GM23338 (cell line): ENCODE measurements around the gene IQGAP2. TPM values are rescaled to one million over a fixed set of nuclear protein-coding genes. Genes with fewer than 3 reads are reported as not detected.

Experiments
- ATAC-seq: fragments of 200-7000 bp; cut with Tn5 transposase; 3 replicates; pipeline ENCODE4 v1.9.1; 2020
- DNase-seq: peaks from one replicate; pipeline ENCODE4 v3.0.0-alpha.2; 2015; ENCODE audit warnings: low spot score
- H2AFZ ChIP-seq: fragments of 200-600 bp; sonication (generic); 2 replicates; pipeline ENCODE4 v1.8.0; 2016; ENCODE audit warnings: antibody characterized with exemption, mild to moderate bottlenecking, moderate library complexity
- H3F3A ChIP-seq: fragments of 200-600 bp; sonication (generic); replicated peaks from 2 replicates; pipeline ENCODE4 v1.8.0; 2017; ENCODE audit warnings: antibody characterized with exemption, mixed run types, low read depth
- H3K27ac ChIP-seq: fragments of 200-600 bp; sonication (generic); 2 replicates; pipeline ENCODE4 v1.6.1; 2016; ENCODE audit warnings: low read depth
- H3K27me3 ChIP-seq: fragments of 200-600 bp; sonication (generic); 2 replicates; pipeline ENCODE4 v1.8.0; 2016; ENCODE audit warnings: mild to moderate bottlenecking, mixed run types, moderate library complexity; ENCODE audit not compliant: insufficient read depth
- H3K36me3 ChIP-seq: fragments of 200-600 bp; sonication (generic); 2 replicates; pipeline ENCODE4 v1.8.0; 2016; ENCODE audit warnings: mild to moderate bottlenecking; ENCODE audit not compliant: insufficient read depth
- H3K4me1 ChIP-seq: fragments of 200-600 bp; sonication (generic); 2 replicates; pipeline ENCODE4 v1.8.0; 2016; ENCODE audit warnings: mild to moderate bottlenecking, moderate library complexity; ENCODE audit not compliant: insufficient read depth
- H3K4me2 ChIP-seq: fragments of 200-600 bp; sonication (generic); 2 replicates; pipeline ENCODE4 v1.7.1; 2017; ENCODE audit warnings: mixed run types
- H3K4me3 ChIP-seq: fragments of 200-600 bp; sonication (generic); 2 replicates; pipeline ENCODE4 v1.6.1; 2016; ENCODE audit warnings: mixed run types
- H3K79me2 ChIP-seq: fragments of 200-600 bp; sonication (generic); replicated peaks from 2 replicates; pipeline ENCODE4 v1.8.0; 2017; ENCODE audit warnings: mild to moderate bottlenecking; ENCODE audit not compliant: insufficient read depth
- H3K9me2 ChIP-seq: fragments of 200-600 bp; sonication (generic); 2 replicates; pipeline ENCODE4 v1.8.0; 2017; ENCODE audit not compliant: insufficient read depth
- H4K20me1 ChIP-seq: fragments of 200-600 bp; sonication (generic); replicated peaks from 2 replicates; pipeline ENCODE4 v1.8.0; 2017; ENCODE audit warnings: mild to moderate bottlenecking; ENCODE audit not compliant: insufficient read depth
- H3K27ac Mint-ChIP-seq: 2 replicates; pipeline ENCODE4 v1.8.0; 2020; ENCODE audit warnings: inconsistent platforms, mild to moderate bottlenecking, moderate library complexity, mixed read lengths
- H3K27me3 Mint-ChIP-seq: 3 replicates; pipeline ENCODE4 v1.8.0; 2022; ENCODE audit warnings: low read depth, mild to moderate bottlenecking, moderate library complexity, mixed read lengths, inconsistent platforms; ENCODE audit not compliant: insufficient read depth, poor library complexity
- H3K36me3 Mint-ChIP-seq: 3 replicates; pipeline ENCODE4 v1.8.0; 2021; ENCODE audit warnings: low read depth, mild to moderate bottlenecking, inconsistent platforms, moderate library complexity, mixed read lengths
- H3K4me1 Mint-ChIP-seq: 3 replicates; pipeline ENCODE4 v1.8.0; 2020; ENCODE audit warnings: mild to moderate bottlenecking, inconsistent platforms, mixed read lengths
- H3K4me3 Mint-ChIP-seq: 3 replicates; pipeline ENCODE4 v1.8.0; 2021; ENCODE audit warnings: moderate library complexity, mild to moderate bottlenecking, inconsistent platforms, mixed read lengths
- H3K9me3 Mint-ChIP-seq: 3 replicates; pipeline ENCODE4 v1.8.0; 2020; ENCODE audit warnings: moderate library complexity, mild to moderate bottlenecking, inconsistent platforms, mixed read lengths
- CREB1 ChIP-seq: fragments of 250-450 bp; sonication (Bioruptor Pico); IDR thresholded peaks from 2 replicates; pipeline ENCODE4 v1.5.0; 2020; ENCODE audit warnings: low read depth, mild to moderate bottlenecking, moderate library complexity
- EZH2 ChIP-seq: fragments of 200-600 bp; sonication (generic); IDR thresholded peaks from one replicate; pipeline ENCODE4 v1.8.0; 2017; ENCODE audit warnings: antibody characterized with exemption, mild to moderate bottlenecking, low read depth; ENCODE audit not compliant: unreplicated experiment
- EZH2phosphoT487 ChIP-seq: fragments of 200-600 bp; sonication (generic); IDR thresholded peaks from one replicate; pipeline ENCODE4 v1.8.1; 2018; ENCODE audit warnings: antibody characterized with exemption; ENCODE audit not compliant: unreplicated experiment
- JUNB ChIP-seq: IDR thresholded peaks from one replicate; pipeline ENCODE4 v1.6.1; 2016; ENCODE audit warnings: antibody characterized with exemption; ENCODE audit not compliant: unreplicated experiment
- NANOG ChIP-seq: IDR thresholded peaks from 2 replicates; pipeline ENCODE4 v1.6.1; 2016; ENCODE audit warnings: antibody characterized with exemption, borderline replicate concordance
- POLR2AphosphoS5 ChIP-seq: IDR thresholded peaks from 2 replicates; pipeline ENCODE4 v1.6.1; 2016; ENCODE audit warnings: antibody characterized with exemption, low read depth
- STAT1 ChIP-seq: IDR thresholded peaks from one replicate; pipeline ENCODE4 v1.6.1; 2016; ENCODE audit warnings: antibody characterized with exemption; ENCODE audit not compliant: unreplicated experiment
- ZNF331 ChIP-seq: fragments of 250-450 bp; sonication (Bioruptor Pico); IDR thresholded peaks from 2 replicates; pipeline ENCODE4 v1.5.0; 2020; ENCODE audit warnings: low read depth, mild to moderate bottlenecking, moderate library complexity
- polyA plus RNA-seq: library from polyadenylated mRNA; unstranded; fragments of >200 nt; fragmentation: Nextera tagmentation; extraction: Ambion mirVana; gene quantifications from 2 replicates; pipeline ENCODE4 v1.2.1, GENCODE V29; 2016
- total RNA-seq: library from RNA; depleted of rRNA; stranded (reverse); fragments of >200 nt; shearing (Covaris generic); gene quantifications from 2 replicates; pipeline ENCODE4 v1.2.3, GENCODE V29; 2014
- TF ChIP-seq, protein P1 (sequence below): IDR thresholded peaks from 2 replicates; pipeline ENCODE4 v1.6.1; 2016; ENCODE audit warnings: antibody characterized with exemption
- TF ChIP-seq, protein P2 (sequence below): IDR thresholded peaks from one replicate; pipeline ENCODE4 v1.6.1; 2018; ENCODE audit warnings: antibody characterized with exemption; ENCODE audit not compliant: unreplicated experiment
- TF ChIP-seq, protein P3 (sequence below), 2 experiments: fragments of 200-600 bp in 1 of 2; sonication (generic) in 1 of 2; conservative IDR thresholded peaks; 2 replicates each; pipeline versions ENCODE4 v1.5.1 to v1.6.1; 2016 to 2017; ENCODE audit warnings: antibody characterized with exemption in 2 of 2, low read depth in 2 of 2, mild to moderate bottlenecking in 2 of 2, moderate library complexity in 1 of 2

Gene IQGAP2
- total and polyA plus RNA-seq, 2 experiments from 2014 or later: 60.0 to 86.5 TPM

DNA sequence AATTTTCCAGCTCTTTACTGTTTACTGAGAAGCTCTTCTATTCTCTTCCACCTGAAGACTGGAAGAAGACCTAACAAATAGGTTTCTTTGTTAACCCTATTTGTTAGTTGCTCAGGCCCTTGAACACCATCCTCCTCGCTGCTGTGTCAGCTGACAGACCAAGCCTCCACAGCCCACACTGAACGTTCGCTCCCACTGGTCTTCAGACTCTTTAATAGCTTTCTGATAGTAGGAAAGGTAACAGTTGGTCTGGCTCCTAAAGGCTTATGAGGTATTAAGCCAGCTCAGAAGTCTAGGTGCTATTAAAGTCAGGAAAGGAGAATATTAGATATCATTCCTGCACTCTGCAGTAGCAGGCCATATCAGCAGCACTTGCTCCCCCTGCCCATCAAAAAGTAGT, 289.6 kb downstream of the IQGAP2 start:
- Histone ChIP-seq H3F3A (no peaks in the 10 kb centered on the region), H3K4me3 (no peak overlapping the region), H3K9me2 (no peaks in the 10 kb centered on the region), H3K79me2 (no peaks in the 10 kb centered on the region), H2AFZ (no peak overlapping the region), H3K4me2 (no peak overlapping the region), H4K20me1 (no peaks in the 10 kb centered on the region; the same call in 1 of the 2 replicates), H3K27ac (no peak overlapping the region), H3K27me3 (no peaks in the 10 kb centered on the region), H3K36me3 (no peaks in the 10 kb centered on the region), H3K4me1 (no peaks in the 10 kb centered on the region)
- TF ChIP-seq NANOG: no peak
- TF ChIP-seq, protein P1, sequence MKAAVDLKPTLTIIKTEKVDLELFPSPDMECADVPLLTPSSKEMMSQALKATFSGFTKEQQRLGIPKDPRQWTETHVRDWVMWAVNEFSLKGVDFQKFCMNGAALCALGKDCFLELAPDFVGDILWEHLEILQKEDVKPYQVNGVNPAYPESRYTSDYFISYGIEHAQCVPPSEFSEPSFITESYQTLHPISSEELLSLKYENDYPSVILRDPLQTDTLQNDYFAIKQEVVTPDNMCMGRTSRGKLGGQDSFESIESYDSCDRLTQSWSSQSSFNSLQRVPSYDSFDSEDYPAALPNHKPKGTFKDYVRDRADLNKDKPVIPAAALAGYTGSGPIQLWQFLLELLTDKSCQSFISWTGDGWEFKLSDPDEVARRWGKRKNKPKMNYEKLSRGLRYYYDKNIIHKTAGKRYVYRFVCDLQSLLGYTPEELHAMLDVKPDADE: no peak
- no peak for TF ChIP-seq CREB1
- TF ChIP-seq ZNF331 (CRISPR knock-in tag): no peak
- TF ChIP-seq POLR2AphosphoS5: no peak
- TF ChIP-seq, protein P2, sequence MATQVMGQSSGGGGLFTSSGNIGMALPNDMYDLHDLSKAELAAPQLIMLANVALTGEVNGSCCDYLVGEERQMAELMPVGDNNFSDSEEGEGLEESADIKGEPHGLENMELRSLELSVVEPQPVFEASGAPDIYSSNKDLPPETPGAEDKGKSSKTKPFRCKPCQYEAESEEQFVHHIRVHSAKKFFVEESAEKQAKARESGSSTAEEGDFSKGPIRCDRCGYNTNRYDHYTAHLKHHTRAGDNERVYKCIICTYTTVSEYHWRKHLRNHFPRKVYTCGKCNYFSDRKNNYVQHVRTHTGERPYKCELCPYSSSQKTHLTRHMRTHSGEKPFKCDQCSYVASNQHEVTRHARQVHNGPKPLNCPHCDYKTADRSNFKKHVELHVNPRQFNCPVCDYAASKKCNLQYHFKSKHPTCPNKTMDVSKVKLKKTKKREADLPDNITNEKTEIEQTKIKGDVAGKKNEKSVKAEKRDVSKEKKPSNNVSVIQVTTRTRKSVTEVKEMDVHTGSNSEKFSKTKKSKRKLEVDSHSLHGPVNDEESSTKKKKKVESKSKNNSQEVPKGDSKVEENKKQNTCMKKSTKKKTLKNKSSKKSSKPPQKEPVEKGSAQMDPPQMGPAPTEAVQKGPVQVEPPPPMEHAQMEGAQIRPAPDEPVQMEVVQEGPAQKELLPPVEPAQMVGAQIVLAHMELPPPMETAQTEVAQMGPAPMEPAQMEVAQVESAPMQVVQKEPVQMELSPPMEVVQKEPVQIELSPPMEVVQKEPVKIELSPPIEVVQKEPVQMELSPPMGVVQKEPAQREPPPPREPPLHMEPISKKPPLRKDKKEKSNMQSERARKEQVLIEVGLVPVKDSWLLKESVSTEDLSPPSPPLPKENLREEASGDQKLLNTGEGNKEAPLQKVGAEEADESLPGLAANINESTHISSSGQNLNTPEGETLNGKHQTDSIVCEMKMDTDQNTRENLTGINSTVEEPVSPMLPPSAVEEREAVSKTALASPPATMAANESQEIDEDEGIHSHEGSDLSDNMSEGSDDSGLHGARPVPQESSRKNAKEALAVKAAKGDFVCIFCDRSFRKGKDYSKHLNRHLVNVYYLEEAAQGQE: no peak
- no peak for TF ChIP-seq EZH2phosphoT487
- TF ChIP-seq STAT1: no peak
- TF ChIP-seq, protein P3, sequence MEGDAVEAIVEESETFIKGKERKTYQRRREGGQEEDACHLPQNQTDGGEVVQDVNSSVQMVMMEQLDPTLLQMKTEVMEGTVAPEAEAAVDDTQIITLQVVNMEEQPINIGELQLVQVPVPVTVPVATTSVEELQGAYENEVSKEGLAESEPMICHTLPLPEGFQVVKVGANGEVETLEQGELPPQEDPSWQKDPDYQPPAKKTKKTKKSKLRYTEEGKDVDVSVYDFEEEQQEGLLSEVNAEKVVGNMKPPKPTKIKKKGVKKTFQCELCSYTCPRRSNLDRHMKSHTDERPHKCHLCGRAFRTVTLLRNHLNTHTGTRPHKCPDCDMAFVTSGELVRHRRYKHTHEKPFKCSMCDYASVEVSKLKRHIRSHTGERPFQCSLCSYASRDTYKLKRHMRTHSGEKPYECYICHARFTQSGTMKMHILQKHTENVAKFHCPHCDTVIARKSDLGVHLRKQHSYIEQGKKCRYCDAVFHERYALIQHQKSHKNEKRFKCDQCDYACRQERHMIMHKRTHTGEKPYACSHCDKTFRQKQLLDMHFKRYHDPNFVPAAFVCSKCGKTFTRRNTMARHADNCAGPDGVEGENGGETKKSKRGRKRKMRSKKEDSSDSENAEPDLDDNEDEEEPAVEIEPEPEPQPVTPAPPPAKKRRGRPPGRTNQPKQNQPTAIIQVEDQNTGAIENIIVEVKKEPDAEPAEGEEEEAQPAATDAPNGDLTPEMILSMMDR (conservative IDR thresholded peaks at IDR 0.05; ENCODE audit: low read depth in 2 of 2): no peak
- TF ChIP-seq EZH2: no peak
- Mint-ChIP-seq H3K4me3 (no peak overlapping the region), H3K27me3 (no peaks in the 10 kb centered on the region), H3K27ac (no peak overlapping the region), H3K36me3 (peaks cover 8% of the 10 kb centered on the region; the same call in 2 of the 3 replicates), H3K9me3 (no peaks in the 10 kb centered on the region), H3K4me1 (no peaks in the 10 kb centered on the region)
- ATAC-seq (no peak), DNase-seq (no peak)

DNA sequence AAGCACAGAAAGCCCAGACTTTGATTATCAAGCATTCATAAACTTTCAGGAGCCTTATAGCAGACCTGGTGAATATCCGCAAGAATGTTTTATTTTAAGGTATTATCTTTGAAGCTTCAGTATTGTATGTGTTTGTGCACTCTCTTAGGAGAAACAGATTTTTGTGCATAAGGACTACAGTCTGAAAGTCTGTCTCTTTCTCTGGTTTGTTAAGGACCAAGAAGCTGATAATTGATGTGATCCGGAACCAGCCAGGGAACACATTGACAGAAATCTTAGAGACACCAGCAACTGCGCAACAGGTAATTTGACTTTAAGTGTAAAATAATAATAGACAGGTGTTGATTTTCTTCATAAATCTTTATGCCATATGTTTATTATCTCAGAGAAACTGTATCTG, 290.1 kb downstream of the IQGAP2 start:
- H3K9me2 ChIP-seq: no peaks in the 10 kb centered on the region
- H3K27me3 ChIP-seq: no peaks in the 10 kb centered on the region
- no peak overlapping the region for H3K4me3 ChIP-seq
- no peaks in the 10 kb centered on the region for H3K4me1 ChIP-seq
- H3K36me3 ChIP-seq: no peaks in the 10 kb centered on the region
- Mint-ChIP-seq H3K27ac (no peak overlapping the region), H3K4me3 (no peak overlapping the region), H3K9me3 (no peaks in the 10 kb centered on the region), H3K27me3 (no peaks in the 10 kb centered on the region), H3K36me3 (peaks cover 8% of the 10 kb centered on the region; the same call in 2 of the 3 replicates), H3K4me1 (no peaks in the 10 kb centered on the region)
- H4K20me1 ChIP-seq: no peaks in the 10 kb centered on the region; the same call in 1 of the 2 replicates
- no peaks in the 10 kb centered on the region for H3K79me2 ChIP-seq
- H3K4me2 ChIP-seq: no peak overlapping the region
- no peaks in the 10 kb centered on the region for H3F3A ChIP-seq
- H3K27ac ChIP-seq: no peak overlapping the region
- no peak for ATAC-seq
- no peak for DNase-seq
- H2AFZ ChIP-seq: no peak overlapping the region
- no peak for TF ChIP-seq NANOG
- TF ChIP-seq JUNB: no peak
- no peak for TF ChIP-seq CREB1
